Progenitor cell of endocrine pancreas (in vitro differentiated cells): Measurements from ENCODE around the gene XCR1. TPM values are rescaled to one million over a fixed set of nuclear protein-coding genes. Genes with fewer than 3 reads are reported as not detected.

ENCODE experiments used
- DNase-seq: peaks from one replicate; pipeline ENCODE4 v3.0.0; 2021; ENCODE audit warnings: low spot score; ENCODE audit not compliant: unreplicated experiment
- H3K27ac Mint-ChIP-seq: 2 replicates; pipeline ENCODE4 v1.8.0; 2021; ENCODE audit warnings: mild to moderate bottlenecking, moderate library complexity, mixed read lengths
- H3K27me3 Mint-ChIP-seq: 2 replicates; pipeline ENCODE4 v1.8.0; 2021; ENCODE audit warnings: mixed read lengths
- H3K36me3 Mint-ChIP-seq: 2 replicates; pipeline ENCODE4 v1.8.0; 2022; ENCODE audit warnings: mixed read lengths; ENCODE audit not compliant: insufficient read depth
- H3K4me1 Mint-ChIP-seq: 2 replicates; pipeline ENCODE4 v1.8.0; 2021; ENCODE audit warnings: low read depth, mixed read lengths
- H3K4me3 Mint-ChIP-seq: 2 replicates; pipeline ENCODE4 v1.8.0; 2021; ENCODE audit warnings: low read depth, mild to moderate bottlenecking, moderate library complexity, mixed read lengths
- H3K9me3 Mint-ChIP-seq: 2 replicates; pipeline ENCODE4 v1.8.0; 2021; ENCODE audit warnings: low read depth, mixed read lengths
- total RNA-seq: library from RNA; stranded (reverse); gene quantifications from 2 replicates; pipeline ENCODE4 v1.2.1, GENCODE V29; 2021
- TF ChIP-seq, protein P1 (sequence below): fragments of 200-600 bp; sonication (generic); IDR thresholded peaks from one replicate; pipeline ENCODE4 v1.5.0; 2021; ENCODE audit warnings: antibody characterized with exemption, mild to moderate bottlenecking; ENCODE audit not compliant: unreplicated experiment

The XCR1 gene
- total RNA-seq, 1 donor from 2014 or later, result not detected

- TF ChIP-seq, protein P1, sequence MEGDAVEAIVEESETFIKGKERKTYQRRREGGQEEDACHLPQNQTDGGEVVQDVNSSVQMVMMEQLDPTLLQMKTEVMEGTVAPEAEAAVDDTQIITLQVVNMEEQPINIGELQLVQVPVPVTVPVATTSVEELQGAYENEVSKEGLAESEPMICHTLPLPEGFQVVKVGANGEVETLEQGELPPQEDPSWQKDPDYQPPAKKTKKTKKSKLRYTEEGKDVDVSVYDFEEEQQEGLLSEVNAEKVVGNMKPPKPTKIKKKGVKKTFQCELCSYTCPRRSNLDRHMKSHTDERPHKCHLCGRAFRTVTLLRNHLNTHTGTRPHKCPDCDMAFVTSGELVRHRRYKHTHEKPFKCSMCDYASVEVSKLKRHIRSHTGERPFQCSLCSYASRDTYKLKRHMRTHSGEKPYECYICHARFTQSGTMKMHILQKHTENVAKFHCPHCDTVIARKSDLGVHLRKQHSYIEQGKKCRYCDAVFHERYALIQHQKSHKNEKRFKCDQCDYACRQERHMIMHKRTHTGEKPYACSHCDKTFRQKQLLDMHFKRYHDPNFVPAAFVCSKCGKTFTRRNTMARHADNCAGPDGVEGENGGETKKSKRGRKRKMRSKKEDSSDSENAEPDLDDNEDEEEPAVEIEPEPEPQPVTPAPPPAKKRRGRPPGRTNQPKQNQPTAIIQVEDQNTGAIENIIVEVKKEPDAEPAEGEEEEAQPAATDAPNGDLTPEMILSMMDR, result no peak
- Mint-ChIP-seq H3K9me3 (no peaks in the 10 kb centered on the region), H3K27ac (no peak overlapping the region), H3K4me3 (no peak overlapping the region), H3K27me3 (peaks cover 4% of the 10 kb centered on the region), H3K4me1 (no peaks in the 10 kb centered on the region), H3K36me3 (no peaks in the 10 kb centered on the region)
- DNase-seq, result no peak
These were observed 9.6 kb downstream of the XCR1 start for GRCh38 chr3:46017720-46018119.

GRCh38 chr3:46013316-46014094, 13.8 kb downstream of the XCR1 start:
- Mint-ChIP-seq H3K27me3 (no peaks in the 10 kb centered on the region), H3K36me3 (no peaks in the 10 kb centered on the region), H3K9me3 (no peaks in the 10 kb centered on the region), H3K4me1 (no peaks in the 10 kb centered on the region), H3K27ac (no peak overlapping the region), H3K4me3 (no peak overlapping the region)
- no peak for DNase-seq
- TF ChIP-seq, protein P1, result no peak

GRCh38 chr3:46012246-46012645, 15.0 kb downstream of the XCR1 start:
- H3K9me3 Mint-ChIP-seq, result no peaks in the 10 kb centered on the region
- TF ChIP-seq, protein P1, result no peak
- no peaks in the 10 kb centered on the region for H3K4me1 Mint-ChIP-seq
- H3K36me3 Mint-ChIP-seq, result no peaks in the 10 kb centered on the region
- H3K27ac Mint-ChIP-seq, result no peak overlapping the region
- no peak overlapping the region for H3K4me3 Mint-ChIP-seq
- H3K27me3 Mint-ChIP-seq, result no peaks in the 10 kb centered on the region
- DNase-seq, result no peak

- DNase-seq, result no peak
- Mint-ChIP-seq H3K4me3 (no peak overlapping the region), H3K27me3 (no peaks in the 10 kb centered on the region), H3K4me1 (no peaks in the 10 kb centered on the region), H3K36me3 (no peaks in the 10 kb centered on the region), H3K27ac (no peak overlapping the region), H3K9me3 (no peaks in the 10 kb centered on the region)
- TF ChIP-seq, protein P1, result no peak
These were observed 16.7 kb downstream of the XCR1 start for GRCh38 chr3:46010519-46011113.

- no peaks in the 10 kb centered on the region for H3K4me1 Mint-ChIP-seq
- no peaks in the 10 kb centered on the region for H3K36me3 Mint-ChIP-seq
- H3K4me3 Mint-ChIP-seq, result no peak overlapping the region
- no peak overlapping the region for H3K27ac Mint-ChIP-seq
- H3K9me3 Mint-ChIP-seq, result no peaks in the 10 kb centered on the region
- TF ChIP-seq, protein P1, result no peak
- H3K27me3 Mint-ChIP-seq, result no peaks in the 10 kb centered on the region
- DNase-seq, result no peak
These were observed 19.2 kb downstream of the XCR1 start for GRCh38 chr3:46008058-46008457.
